Activated CD4-positive, alpha-beta T cell treated with anti-CD3 and anti-CD28 coated beads, Interleukin-2, Interleukin-4, amounts not matched to agents 100 ng/mL and 50 ng/mL, durations not matched to agents 16 hours and 8 hours (primary cell): ENCODE data around the gene STING1.

Experiments used
- DNase-seq: peaks from one replicate; pipeline ENCODE4 v3.0.0-alpha.2; 2020; ENCODE audit warnings: low spot score

The STING1 gene

GRCh38 chr5:139439013-139439903 is 43.3 kb downstream of the STING1 start, which contains the start of gene DNAJC18:
Gene DNAJC18, minus strand, starts transcription at chr5:139439525. Its CDS starts 80 bp downstream, at chr5:139439445.
- DNase-seq = peak; percentile 91

- DNase-seq = no peak
Measured at GRCh38 chr5:139438707-139439012, 43.9 kb downstream of the STING1 start.

- no peak for DNase-seq
Measured at GRCh38 chr5:139435676-139436075, 46.9 kb downstream of the STING1 start.

GRCh38 chr5:139431706-139432105 is 50.9 kb downstream of the STING1 start:
- no peak for DNase-seq

GRCh38 chr5:139430015-139430414 is 52.5 kb downstream of the STING1 start:
- no peak for DNase-seq

- DNase-seq = no peak
Measured at GRCh38 chr5:139426203-139426885, 56.2 kb downstream of the STING1 start.
